ENCODE results near the gene CRACR2B.

CRACR2B gene

GRCh38 chr11:876545-876944, 48.8 kb downstream of the CRACR2B start:
- TF ChIP-seq Cebpa-rat (IDR thresholded peaks at IDR 0.05) = no peak
- Histone ChIP-seq H3K27ac (no peak overlapping the region), H3K4me1 (no peaks in the 10 kb centered on the region), H3K9me3 (replicated peaks in 1 of 11) (no peaks in the 10 kb centered on the region), H3K4me3 (no peak overlapping the region), H3K36me3 (peaks cover 33 to 83% (median 62%) of the 10 kb centered on the region in 11 experiments), H4K20me1 (peaks cover 0 to 79% (median 7%) of the 10 kb centered on the region in 11 experiments; a peak in 11 of 22 replicates), H3K27me3 (no peaks in the 10 kb centered on the region), H3K4me2 (no peak overlapping the region), H3K9ac (no peak overlapping the region)

GRCh38 chr11:877565-877964, 49.8 kb downstream of the CRACR2B start:
- Histone ChIP-seq H3K4me3 (no peak overlapping the region), H3K9me3 (replicated peaks in 1 of 11) (no peaks in the 10 kb centered on the region), H3K4me2 (no peak overlapping the region), H3K27ac (no peak overlapping the region), H3K4me1 (peaks cover 0 to 3% (median under 1%) of the 10 kb centered on the region in 10 experiments; a peak in 5 of 20 replicates), H3K36me3 (peaks cover 39 to 91% (median 72%) of the 10 kb centered on the region in 11 experiments), H3K9ac (no peak overlapping the region), H3K27me3 (no peaks in the 10 kb centered on the region), H4K20me1 (peaks cover 0 to 72% (median 7%) of the 10 kb centered on the region in 11 experiments; a peak in 11 of 22 replicates)
- no peak for TF ChIP-seq Cebpa-rat (IDR thresholded peaks at IDR 0.05)

- Histone ChIP-seq H3K4me2 (no peak overlapping the region), H3K9me3 (replicated peaks in 1 of 11) (no peaks in the 10 kb centered on the region), H3K27me3 (no peaks in the 10 kb centered on the region), H4K20me1 (peaks cover 0 to 76% (median 26%) of the 10 kb centered on the region in 11 experiments; a peak in 15 of 22 replicates), H3K9ac (no peak overlapping the region), H3K4me3 (no peak overlapping the region), H3K4me1 (peaks cover 0 to 9% (median 6%) of the 10 kb centered on the region in 10 experiments; a peak in 8 of 20 replicates), H3K36me3 (peaks cover 59 to 100% (median 90%) of the 10 kb centered on the region in 11 experiments), H3K27ac (no peak overlapping the region)
- TF ChIP-seq Cebpa-rat (IDR thresholded peaks at IDR 0.05) = no peak
Measured at GRCh38 chr11:880447-880846, 52.7 kb downstream of the CRACR2B start.

Measured in BLaER1 treated with 17β-estradiol and CSF1 and Interleukin-3, amounts not matched to agents 10 nM and 100 nM (cell line).